Heart left ventricle (tissue), 16 donors: ENCODE measurements around the gene BROX. TPM values are rescaled to one million over a fixed set of nuclear protein-coding genes. Genes with fewer than 3 reads are reported as not detected.

Experiments
- ATAC-seq, 4 donors: fragments of 200-7000 bp; cut with Tn5 transposase; one replicate each; pipeline ENCODE4 v1.9.1; 2020 to 2022; ENCODE audit warnings: moderate library complexity in 4 of 4, mild to moderate bottlenecking in 3 of 4, moderate number of reproducible peaks in 1 of 4
- DNase-seq, 5 donors: peaks; one replicate each; pipeline ENCODE4 v3.0.0-alpha.2; 2020
- H3K27ac ChIP-seq, 12 donors: fragments of 200-600 bp; sonication (generic) in 4 of 12; one replicate each; pipeline versions ENCODE4 v1.5.0 to v1.8.0; 2016 to 2022; ENCODE audit warnings: mild to moderate bottlenecking in 2 of 12
- H3K27me3 ChIP-seq, 9 donors: fragments of 200-600 bp; sonication (generic) in 2 of 9; one replicate each; pipeline versions ENCODE4 v1.5.1 to v1.8.0; 2016 to 2022; ENCODE audit warnings: mild to moderate bottlenecking in 3 of 9
- H3K36me3 ChIP-seq, 9 donors: fragments of 200-600 bp; sonication (generic) in 2 of 9; one replicate each; pipeline versions ENCODE4 v1.5.0 to v1.8.0; 2018 to 2022; ENCODE audit warnings: mild to moderate bottlenecking in 2 of 9
- H3K4me1 ChIP-seq, 12 donors: fragments of 200-600 bp; sonication (generic) in 4 of 12; one replicate each; pipeline versions ENCODE4 v1.5.0 to v1.8.0; 2016 to 2022; ENCODE audit warnings: mild to moderate bottlenecking in 3 of 12
- H3K4me3 ChIP-seq, 12 donors: fragments of 200-600 bp; sonication (generic) in 4 of 12; one replicate each; pipeline versions ENCODE4 v1.5.0 to v1.8.0; 2017 to 2022; ENCODE audit warnings: mild to moderate bottlenecking in 9 of 12, moderate library complexity in 4 of 12
- H3K9me3 ChIP-seq, 12 donors: fragments of 200-600 bp; sonication (generic) in 4 of 12; one replicate each; pipeline versions ENCODE4 v1.5.0 to v1.8.0; 2016 to 2022; ENCODE audit warnings: mild to moderate bottlenecking in 1 of 12
- POLR2A ChIP-seq, 2 donors: fragments of 450-650 bp; IDR thresholded peaks; one replicate each; pipeline ENCODE4 v1.6.1; 2017; ENCODE audit warnings: antibody characterized with exemption in 2 of 2, mild to moderate bottlenecking in 2 of 2, moderate library complexity in 2 of 2
- WGBS, 4 donors: extraction: QIAGEN DNeasy Blood & Tissue Kit in 2 of 4; methylation state at CpG; one replicate each; pipeline versions ENCODE4 v1.1.5 to v1.1.7; 2013 to 2018; 5-methylcytosine and 5-hydroxymethylcytosine counted together
- intact Hi-C, 10 donors: fragments of 100-400 bp; cut with DNase I; formaldehyde crosslinking; loops; one replicate each; pipeline versions ENCODE4 v1.11.1 to v1.14.2; 2022
- polyA plus RNA-seq, 2 donors: library from polyadenylated mRNA; stranded (reverse); fragments of 200-250 nt; gene quantifications; one replicate each; pipeline ENCODE4 v1.2.3, GENCODE V29; 2013
- total RNA-seq, 9 donors: library from RNA; depleted of rRNA in 2 of 9; stranded (reverse); fragments of >200 nt in 2 of 9; fragmentation: NEBNext Ultra II Directional in 3 of 9; extraction: Animal tissue kit (Norgen Biotek cat#: 25700) in 3 of 9; gene quantifications; one replicate each; pipeline versions ENCODE4 v1.1.0 to v1.2.4, GENCODE V29; 2016 to 2023
- TF ChIP-seq, protein P1 (sequence below), 12 donors: fragments of 200-600 bp; sonication (generic) in 4 of 12; IDR thresholded peaks; one replicate each; pipeline versions ENCODE4 v1.5.0 to v1.8.0; 2018 to 2022; ENCODE audit warnings: antibody characterized with exemption in 12 of 12, mild to moderate bottlenecking in 5 of 12
- donor health status: ischemic (EF 13 %, LVEDD 7.1; RV severe dilation, severe dysfunction).
- donor health status: healthy with polysubstance abuse.
- donor health status: DM: no; HTN: yes; CAD: no.
- donor health status: DM: no; HTN: no; CAD: no.
- donor health status: ischemic (EF 25% LVEDD 6.9; RV normal size, moderate dysfunction).
- donor health status: ischemic (EF 25% LVEDD 5.7; RV mildly dilated, moderate dysfunction).
- donor health status: healthy.
- donor health status: DM: yes; HTN: yes; CAD: no.
- donor health status: ischemic (EF 35%, LVEDD 5.7; RV mildly dilated, moderate dysfunction).
- donor health status: nonischemic (EF 11% LVEDD 7.7; RV severe dilation, severe dysfunction).
- donor health status: DM: yes; HTN: yes; CAD: no.
- donor health status: PGD.
- donor health status: ischemic (EF 29% LVEDD 5.4; RV normal size, mild dysfunction).
- donor health status: nonischemic (EF 23%, LVEDD 6.1; RV moderate dilation, normal function).

The BROX gene
- total and polyA plus RNA-seq, 11 donors, result 10.1 to 51.1 (median 33.0) TPM

GRCh38 chr1:222670110-222670509 lies 42.3 kb upstream of the BROX start:
- H3K36me3 ChIP-seq, result peaks cover 0 to 87% (median 79%) of the 10 kb centered on the region in 9 donors
- no peaks in the 10 kb centered on the region for H3K4me1 ChIP-seq
- H3K4me3 ChIP-seq, result no peak overlapping the region
- no peaks in the 10 kb centered on the region for H3K9me3 ChIP-seq
- no peak for TF ChIP-seq POLR2A (IDR thresholded peaks at IDR 0.05)
- TF ChIP-seq, protein P1, sequence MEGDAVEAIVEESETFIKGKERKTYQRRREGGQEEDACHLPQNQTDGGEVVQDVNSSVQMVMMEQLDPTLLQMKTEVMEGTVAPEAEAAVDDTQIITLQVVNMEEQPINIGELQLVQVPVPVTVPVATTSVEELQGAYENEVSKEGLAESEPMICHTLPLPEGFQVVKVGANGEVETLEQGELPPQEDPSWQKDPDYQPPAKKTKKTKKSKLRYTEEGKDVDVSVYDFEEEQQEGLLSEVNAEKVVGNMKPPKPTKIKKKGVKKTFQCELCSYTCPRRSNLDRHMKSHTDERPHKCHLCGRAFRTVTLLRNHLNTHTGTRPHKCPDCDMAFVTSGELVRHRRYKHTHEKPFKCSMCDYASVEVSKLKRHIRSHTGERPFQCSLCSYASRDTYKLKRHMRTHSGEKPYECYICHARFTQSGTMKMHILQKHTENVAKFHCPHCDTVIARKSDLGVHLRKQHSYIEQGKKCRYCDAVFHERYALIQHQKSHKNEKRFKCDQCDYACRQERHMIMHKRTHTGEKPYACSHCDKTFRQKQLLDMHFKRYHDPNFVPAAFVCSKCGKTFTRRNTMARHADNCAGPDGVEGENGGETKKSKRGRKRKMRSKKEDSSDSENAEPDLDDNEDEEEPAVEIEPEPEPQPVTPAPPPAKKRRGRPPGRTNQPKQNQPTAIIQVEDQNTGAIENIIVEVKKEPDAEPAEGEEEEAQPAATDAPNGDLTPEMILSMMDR (IDR thresholded peaks at IDR 0.05), result no peak
- DNase-seq (no peak), ATAC-seq (no peak)
- WGBS, 4 donors, result 94 to 97% (median 96%) methylated on average over 1 of the region's 1 CpG
- no peaks in the 10 kb centered on the region for H3K27me3 ChIP-seq
- no peak overlapping the region for H3K27ac ChIP-seq
- intact Hi-C loops, result no loop called here

- WGBS, 4 donors, result 89 to 96% (median 95%) methylated on average over 1 of the region's 1 CpG
- peaks cover 0 to 87% (median 31%) of the 10 kb centered on the region in 9 donors for H3K36me3 ChIP-seq
Observed at GRCh38 chr1:222680080-222680479, 32.3 kb upstream of the BROX start.

GRCh38 chr1:222691016-222691415 lies 21.3 kb upstream of the BROX start:
- DNase-seq, result no peak
- no peak overlapping the region for H3K27ac ChIP-seq
- WGBS, 4 donors, result 88 to 93% (median 90%) methylated on average over 1 of the region's 1 CpG
- no peak overlapping the region for H3K4me3 ChIP-seq
- ATAC-seq, result no peak
- no peak for TF ChIP-seq POLR2A (IDR thresholded peaks at IDR 0.05)
- TF ChIP-seq, protein P1 (IDR thresholded peaks at IDR 0.05), result no peak
- no peaks in the 10 kb centered on the region for H3K9me3 ChIP-seq
- intact Hi-C loops, result no loop called here
- H3K4me1 ChIP-seq, result peaks cover 0 to 6% (median 0%) of the 10 kb centered on the region in 12 donors
- H3K27me3 ChIP-seq, result no peaks in the 10 kb centered on the region
- peaks cover 0 to 69% (median 51%) of the 10 kb centered on the region in 9 donors for H3K36me3 ChIP-seq

More at GRCh38 chr1:222680080-222680479, 32.3 kb upstream of the BROX start:
- no peak for TF ChIP-seq POLR2A (IDR thresholded peaks at IDR 0.05)
- TF ChIP-seq, protein P1 (IDR thresholded peaks at IDR 0.05), result no peak
- Histone ChIP-seq H3K4me3 (no peak overlapping the region), H3K27ac (no peak overlapping the region), H3K27me3 (no peaks in the 10 kb centered on the region), H3K9me3 (no peaks in the 10 kb centered on the region), H3K4me1 (no peaks in the 10 kb centered on the region)
- intact Hi-C loops, result no loop called here
- ATAC-seq, result no peak
- no peak for DNase-seq

GRCh38 chr1:222694927-222695326 lies 17.4 kb upstream of the BROX start:
- Histone ChIP-seq H3K4me1 (peaks cover 0 to 16% (median 2%) of the 10 kb centered on the region in 12 donors), H3K9me3 (no peaks in the 10 kb centered on the region), H3K36me3 (peaks cover 0 to 59% (median 39%) of the 10 kb centered on the region in 9 donors), H3K27ac (no peak overlapping the region), H3K27me3 (no peaks in the 10 kb centered on the region), H3K4me3 (no peak overlapping the region)
- DNase-seq, result no peak
- intact Hi-C loops, result no loop called here
- no peak for ATAC-seq
- TF ChIP-seq POLR2A (IDR thresholded peaks at IDR 0.05), result no peak
- TF ChIP-seq, protein P1 (IDR thresholded peaks at IDR 0.05), result no peak
- WGBS, 4 donors, result 86 to 90% (median 88%) methylated on average over 5 of the region's 5 CpGs
